GM18868 (cell line): ENCODE data around the gene CAB39.

ENCODE experiments used
- ATAC-seq: cut with Tn5 transposase; IDR thresholded peaks from one replicate; pipeline ENCODE4 v1.9.1; 2021; ENCODE audit warnings: mild to moderate bottlenecking, moderate library complexity; ENCODE audit not compliant: unreplicated experiment

Gene CAB39

GRCh38 chr2:230849633-230850357 lies 137.2 kb downstream of the CAB39 start:
- no peak for ATAC-seq

GRCh38 chr2:230850358-230850658 lies 137.7 kb downstream of the CAB39 start:
- ATAC-seq: no peak

- no peak for ATAC-seq
Measured at GRCh38 chr2:230852113-230852512, 139.5 kb downstream of the CAB39 start.

- ATAC-seq: no peak
Measured at GRCh38 chr2:230861552-230862255, 149.1 kb downstream of the CAB39 start.

GRCh38 chr2:230862292-230862691 lies 149.7 kb downstream of the CAB39 start:
- no peak for ATAC-seq

GRCh38 chr2:230863031-230863430 lies 150.4 kb downstream of the CAB39 start:
- no peak for ATAC-seq

GRCh38 chr2:230863442-230864121 lies 150.9 kb downstream of the CAB39 start:
- no peak for ATAC-seq

- no peak for ATAC-seq
Measured at GRCh38 chr2:230864122-230864604, 151.5 kb downstream of the CAB39 start.

GRCh38 chr2:230864605-230865306 lies 152.1 kb downstream of the CAB39 start, which contains the start of gene ITM2C:
ITM2C (plus strand) TSS chr2:230864942; CDS start chr2:230865026, 84 bp downstream.
- ATAC-seq: peak; percentile 75

GRCh38 chr2:230865307-230865765 lies 152.7 kb downstream of the CAB39 start:
- no peak for ATAC-seq

GRCh38 chr2:230865766-230866755 lies 153.4 kb downstream of the CAB39 start:
- no peak for ATAC-seq

- ATAC-seq: no peak
Measured at GRCh38 chr2:230866756-230867523, 154.3 kb downstream of the CAB39 start.

- no peak for ATAC-seq
Measured at GRCh38 chr2:230868161-230868946, 155.7 kb downstream of the CAB39 start.

GRCh38 chr2:230868947-230869913 lies 156.6 kb downstream of the CAB39 start:
- ATAC-seq: no peak

GRCh38 chr2:230869914-230870543 lies 157.4 kb downstream of the CAB39 start:
- ATAC-seq: no peak
